Dermis microvascular lymphatic vessel endothelial cell (primary cell): ENCODE measurements around the gene COQ2. TPM values are rescaled to one million over a fixed set of nuclear protein-coding genes. Genes with fewer than 3 reads are reported as not detected.
"Not testable (repeated sequence)": the region's sequence is repeated elsewhere in the genome, so short reads cannot be mapped to it uniquely, and the experiment has no call there.

Experiments
- DNase-seq, 2 donors: peaks; one replicate each; pipeline versions ENCODE4 v3.0.0 to v3.0.0-alpha.2; 2010; ENCODE audit warnings: low read depth in 2 of 2
- total RNA-seq: library from RNA; depleted of rRNA; stranded (reverse); fragments of >200 nt; gene quantifications from 2 replicates; pipeline ENCODE4 v1.2.1, GENCODE V29; 2014

Gene COQ2
- total RNA-seq, 1 donor from 2014 or later: 20.3 TPM

DNA sequence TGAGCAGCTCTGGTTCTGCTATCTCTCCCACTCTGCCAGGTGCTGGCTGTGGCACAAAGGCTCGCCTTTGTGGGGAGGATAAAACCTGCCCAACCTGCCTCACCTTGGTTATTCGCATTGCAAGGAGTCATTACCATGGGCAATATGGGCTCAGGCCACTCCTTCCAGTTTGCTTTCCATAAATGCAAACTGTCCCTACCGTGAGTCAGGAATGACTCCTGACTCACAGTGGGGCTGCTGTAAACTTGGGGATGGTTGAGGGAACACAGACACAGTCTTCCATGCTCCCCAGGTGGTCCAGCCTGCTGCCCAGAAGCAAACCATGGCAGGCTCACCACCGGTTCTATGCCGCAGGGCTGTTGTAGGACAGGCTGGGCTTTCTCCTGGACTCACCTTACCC lies 36.1 kb downstream of the COQ2 start:
- no peak for DNase-seq

DNA sequence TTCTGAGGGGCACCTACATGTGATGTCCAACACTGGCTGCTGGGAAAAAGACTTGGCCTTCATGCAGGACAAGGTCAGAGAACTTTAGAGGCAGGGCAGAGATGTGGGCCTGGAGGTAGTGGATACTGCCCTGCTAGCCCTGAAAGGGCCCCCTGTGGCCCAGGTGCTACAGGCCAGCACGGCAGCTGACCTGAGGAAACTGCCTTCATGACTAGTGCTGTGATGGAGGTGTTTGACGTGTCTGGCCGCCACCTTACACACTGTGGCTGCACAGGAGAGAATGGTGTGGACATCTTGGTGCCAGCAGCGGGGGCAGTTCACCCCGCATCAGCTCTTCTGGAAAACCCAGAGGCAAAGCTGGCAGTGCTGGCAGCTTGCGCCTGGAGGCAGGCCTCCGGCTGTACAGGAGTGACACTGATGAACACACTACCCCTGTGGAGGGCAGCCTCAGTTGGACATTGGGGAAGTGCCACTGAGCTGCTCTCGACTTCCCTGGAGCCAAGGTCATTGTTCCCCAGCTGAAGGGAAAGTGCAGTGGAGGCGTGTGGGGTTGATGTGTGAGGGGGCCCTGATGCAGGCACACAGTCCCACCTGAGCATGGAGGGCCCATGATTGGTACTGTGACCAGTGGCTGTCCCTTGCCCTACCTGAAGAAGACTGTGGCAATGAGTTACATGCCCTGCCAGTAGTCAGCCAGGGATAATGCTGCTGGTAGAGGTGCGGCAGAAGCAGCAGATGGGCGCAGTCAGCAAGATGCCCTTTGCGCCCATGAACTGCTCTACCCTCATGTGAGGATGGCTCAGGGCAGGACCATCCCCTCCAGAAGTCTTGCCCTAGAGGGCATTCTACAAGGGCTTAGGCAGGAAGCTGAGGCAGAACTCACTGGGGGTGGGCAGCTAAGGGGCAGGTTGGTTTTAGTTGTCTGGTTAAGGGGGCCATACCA lies 36.9 kb downstream of the COQ2 start:
- DNase-seq: no peak

DNA sequence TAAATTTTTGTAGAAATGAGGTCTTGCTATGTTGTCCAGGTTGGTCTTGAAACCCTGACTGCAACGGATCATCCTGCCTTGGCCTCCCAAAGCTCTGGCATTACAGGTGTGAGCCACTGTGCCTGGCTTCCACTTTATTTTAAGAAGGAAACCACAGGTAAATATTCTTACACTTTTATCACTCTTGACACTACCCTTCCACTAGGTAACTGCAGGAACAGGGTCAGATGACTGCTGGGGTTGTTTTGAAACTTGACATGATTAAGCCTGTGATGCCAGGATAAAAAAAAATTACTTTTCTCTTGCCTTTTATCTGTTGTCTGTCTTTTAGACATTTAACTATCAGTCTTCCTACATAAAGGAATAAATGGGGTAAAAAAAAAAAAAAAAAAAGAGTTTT lies 43.5 kb downstream of the COQ2 start:
- DNase-seq: no peak

DNA sequence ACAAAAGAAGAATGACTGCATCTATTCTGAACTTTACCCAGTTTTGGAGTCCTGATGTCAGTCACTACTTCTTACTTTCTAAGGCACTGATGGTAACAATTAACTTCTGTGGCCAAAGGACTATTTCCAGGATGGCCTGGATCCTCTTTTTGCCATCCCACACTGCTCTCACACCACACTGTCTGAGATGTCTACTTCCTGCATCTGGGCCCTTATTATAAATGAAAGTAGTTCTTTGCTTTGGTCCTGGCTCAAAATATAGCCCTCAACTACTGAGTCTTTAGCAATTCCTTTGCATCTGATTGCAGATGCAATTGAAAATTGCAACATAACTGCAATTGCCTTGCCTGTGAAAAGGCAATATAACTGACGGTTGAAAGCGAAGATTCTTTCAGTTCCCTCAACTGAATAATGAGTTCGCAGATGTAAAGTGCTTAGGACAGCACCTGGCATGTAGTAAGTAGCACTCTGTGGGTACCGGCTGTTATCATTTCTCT lies 44.2 kb downstream of the COQ2 start:
- no peak for DNase-seq

DNA sequence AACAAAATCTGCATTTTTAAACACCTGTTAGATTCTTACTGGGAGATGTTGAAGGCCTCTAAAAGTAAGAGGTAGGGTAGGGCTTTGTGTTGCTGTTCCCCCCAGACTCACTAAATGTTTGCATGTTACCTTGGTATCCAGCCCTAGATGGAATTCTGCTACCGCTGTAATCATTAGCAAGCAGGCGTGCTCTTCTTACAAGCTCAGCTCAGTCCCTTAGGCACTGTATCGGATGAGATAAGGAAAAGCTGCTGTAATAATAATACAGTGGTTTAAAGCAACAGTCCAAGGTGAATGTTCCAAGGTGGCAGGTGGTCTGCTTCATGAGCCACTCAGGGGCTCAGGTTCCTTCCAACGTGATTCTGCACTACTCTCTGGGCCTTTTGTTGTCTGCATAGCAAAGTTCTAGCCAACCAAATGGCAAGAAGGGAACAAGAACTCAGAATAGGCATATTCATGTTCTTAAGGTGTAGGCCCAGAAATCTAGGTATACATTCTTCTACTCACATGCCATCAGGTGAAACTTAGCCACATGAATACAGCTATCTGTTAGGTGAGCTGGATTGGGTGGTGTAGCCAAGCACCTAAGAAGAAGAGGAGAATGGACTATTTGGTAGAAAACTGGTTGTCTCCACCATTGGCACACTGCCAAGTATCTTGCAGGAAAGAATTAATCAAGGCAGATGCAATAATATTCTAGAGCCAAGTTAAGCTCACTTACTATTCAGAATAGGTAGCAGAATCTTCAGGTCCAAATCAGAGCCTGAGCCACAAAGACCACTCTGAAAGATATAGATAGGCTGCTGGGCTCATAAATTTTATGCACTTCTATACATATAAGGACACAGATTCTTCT lies 46.0 kb downstream of the COQ2 start:
- no peak for DNase-seq

DNA sequence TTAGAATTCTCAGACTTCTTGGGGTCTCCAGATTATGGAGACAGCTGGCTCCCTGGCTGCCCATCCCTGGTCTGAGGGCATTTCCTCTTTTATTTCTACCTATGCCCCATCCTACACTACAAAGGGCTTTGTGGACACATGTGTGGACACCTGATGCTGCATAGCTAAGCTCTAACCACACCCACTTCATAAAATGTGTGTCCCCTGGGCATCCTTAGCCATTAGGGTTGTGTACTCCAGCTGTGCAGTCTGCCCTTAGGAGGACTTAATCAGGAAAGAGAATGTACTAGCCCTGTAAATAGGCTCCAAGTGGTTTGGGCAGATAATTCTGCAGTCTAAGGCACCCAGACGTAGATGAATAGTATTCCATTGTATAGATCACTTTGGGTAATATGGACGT lies 47.0 kb downstream of the COQ2 start:
- DNase-seq: no peak

DNA sequence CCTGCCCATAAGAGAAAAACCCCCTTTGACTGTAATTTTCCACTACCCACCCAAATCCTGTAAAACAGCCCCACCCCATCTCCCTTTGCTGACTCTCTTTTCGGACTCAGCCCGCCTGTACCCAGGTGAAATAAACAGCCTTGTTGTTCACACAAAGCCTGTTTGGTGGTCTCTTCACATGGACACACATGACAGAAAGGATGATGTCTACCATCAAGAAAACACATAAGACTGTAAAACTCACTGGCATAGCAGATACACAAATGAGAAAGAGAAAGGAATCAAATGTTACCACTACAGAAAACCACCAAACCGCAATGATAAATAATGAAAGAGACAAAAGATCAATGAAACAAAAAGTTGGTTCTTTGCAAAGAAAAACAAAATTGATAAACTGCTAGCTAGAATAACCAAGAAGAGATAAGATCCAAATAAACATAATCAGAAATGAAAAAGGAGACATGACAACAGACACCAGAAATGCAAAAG lies 48.9 kb downstream of the COQ2 start:
- not testable (repeated sequence) for DNase-seq

DNA sequence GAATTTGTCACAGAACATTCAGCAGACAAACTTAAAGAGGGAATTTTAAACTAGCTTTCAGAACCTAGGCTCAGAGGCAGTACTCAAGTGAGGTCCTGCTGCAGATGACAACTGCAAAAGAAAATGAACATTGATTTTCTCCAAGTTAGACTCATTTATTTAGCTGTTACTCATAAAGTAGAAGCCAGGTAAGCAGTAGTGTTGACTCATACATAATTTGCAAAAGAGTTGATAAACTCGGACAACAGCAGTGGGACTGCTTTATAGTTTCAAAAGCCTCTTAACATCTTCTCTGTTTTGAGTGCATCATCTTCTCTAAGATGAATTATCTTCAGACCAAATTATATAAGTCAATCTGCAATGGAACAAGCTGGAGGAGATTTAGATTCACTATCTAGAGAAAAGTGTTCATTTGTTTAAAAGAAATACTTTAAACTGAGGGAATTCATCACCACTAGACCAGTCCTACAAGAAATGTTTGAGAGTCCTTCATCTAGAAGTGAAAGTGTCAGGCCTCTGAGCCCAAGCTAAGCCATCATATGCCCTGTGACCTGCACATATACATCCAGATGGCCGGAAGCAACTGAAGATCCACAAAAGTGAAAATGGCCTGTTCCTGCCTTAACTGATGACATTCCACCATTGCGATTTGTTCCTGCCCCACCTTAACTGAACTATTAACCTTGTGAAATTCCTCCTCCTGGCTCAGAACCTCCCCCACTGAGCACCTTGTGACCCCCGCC lies 49.5 kb downstream of the COQ2 start:
- DNase-seq: no peak

DNA sequence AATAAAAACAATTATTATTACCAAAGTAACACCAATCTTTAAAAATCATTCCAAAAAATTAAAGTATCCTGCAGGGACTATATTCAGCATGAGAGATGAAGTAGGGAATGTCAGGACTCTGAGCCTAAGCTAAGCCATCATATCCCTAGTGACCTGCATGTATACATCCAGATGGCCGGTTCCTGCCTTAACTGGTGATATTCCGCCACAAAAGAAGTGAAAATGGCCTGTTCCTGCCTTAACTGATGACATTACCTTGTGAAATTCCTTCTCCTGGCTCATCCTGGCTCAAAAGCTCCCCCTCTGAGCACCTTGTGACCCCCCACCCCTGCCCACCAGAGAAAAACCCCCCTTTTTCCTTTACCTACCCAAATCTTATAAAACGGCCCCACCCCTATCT lies 50.2 kb downstream of the COQ2 start:
- not testable (repeated sequence) for DNase-seq

DNA sequence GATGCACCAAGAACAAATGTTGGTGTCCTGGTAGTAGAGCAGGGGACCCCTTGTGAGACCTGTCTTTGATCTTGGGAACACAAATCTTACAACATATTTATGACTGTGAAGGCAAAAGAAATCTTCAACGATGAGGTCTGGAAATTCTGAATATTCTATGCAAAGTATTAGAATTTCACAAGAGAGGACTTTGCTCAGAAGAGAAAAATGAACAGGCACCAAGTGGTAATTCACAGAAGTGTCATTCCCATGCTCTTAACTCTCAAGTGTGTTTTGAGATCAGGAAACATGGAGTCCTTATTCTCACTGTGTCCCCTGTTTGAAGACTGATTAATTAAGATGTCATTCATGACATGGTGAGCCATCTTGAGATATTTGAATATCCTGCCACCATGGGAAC lies 52.5 kb downstream of the COQ2 start:
- no peak for DNase-seq

DNA sequence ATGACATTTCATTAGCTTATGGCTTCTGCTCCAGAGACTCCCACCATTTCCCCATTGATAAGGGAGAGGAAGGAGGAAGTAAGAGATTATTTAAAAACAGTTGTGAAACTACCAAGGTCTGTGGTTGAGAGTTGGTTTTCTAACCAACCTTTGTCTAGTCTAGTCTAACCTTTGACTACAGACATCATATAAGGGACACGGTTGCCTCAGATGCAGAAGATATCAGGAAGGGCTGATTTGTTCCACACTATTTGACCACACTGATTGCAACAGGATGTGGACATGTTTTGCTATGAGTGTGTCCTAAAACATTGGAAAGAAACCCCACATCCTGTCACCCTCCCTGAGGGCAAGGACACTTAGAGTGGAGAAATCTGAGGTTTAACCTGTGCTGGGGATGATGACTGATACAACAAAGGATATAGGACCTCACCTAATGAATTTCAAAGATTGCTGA lies 53.0 kb downstream of the COQ2 start:
- no peak for DNase-seq

DNA sequence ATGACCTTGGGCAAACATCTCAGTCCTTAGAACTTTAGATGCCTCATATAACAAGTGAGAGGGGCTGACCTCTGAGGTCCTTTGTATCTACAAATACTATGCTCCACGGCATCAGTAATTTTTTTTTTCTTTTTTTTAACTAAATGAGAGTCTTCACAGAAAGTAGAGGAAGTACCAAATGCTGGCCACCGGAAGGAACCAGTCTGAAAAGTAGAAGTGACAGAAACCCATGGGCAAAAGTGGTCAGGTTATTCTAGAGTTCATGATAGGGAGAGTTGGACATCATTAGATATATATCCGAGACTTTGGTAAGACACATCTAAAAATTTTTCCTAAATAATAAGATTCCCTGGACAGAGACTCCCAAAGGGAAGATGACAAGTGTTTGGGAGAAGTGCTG lies 53.7 kb downstream of the COQ2 start:
- DNase-seq: no peak

DNA sequence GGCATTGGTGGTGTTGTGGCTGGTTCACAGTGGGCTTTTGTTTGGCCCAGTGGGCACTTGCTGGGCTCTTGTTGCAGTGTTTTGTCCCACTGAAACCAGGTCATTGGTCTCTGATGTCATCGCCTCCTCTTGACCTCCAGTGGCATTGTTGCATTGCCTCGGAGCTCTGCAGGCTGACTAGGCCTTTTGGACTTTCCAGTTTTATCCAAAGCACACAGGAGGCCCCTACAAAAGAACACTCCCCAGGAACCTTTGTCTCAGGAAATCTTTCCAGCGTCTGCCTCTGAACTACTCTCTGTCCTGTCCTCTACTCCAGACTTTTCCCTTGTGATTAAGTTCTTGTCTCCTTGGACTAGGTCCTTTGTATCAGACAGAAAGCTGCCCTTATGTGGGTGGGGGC lies 54.8 kb downstream of the COQ2 start:
- no peak for DNase-seq

DNA sequence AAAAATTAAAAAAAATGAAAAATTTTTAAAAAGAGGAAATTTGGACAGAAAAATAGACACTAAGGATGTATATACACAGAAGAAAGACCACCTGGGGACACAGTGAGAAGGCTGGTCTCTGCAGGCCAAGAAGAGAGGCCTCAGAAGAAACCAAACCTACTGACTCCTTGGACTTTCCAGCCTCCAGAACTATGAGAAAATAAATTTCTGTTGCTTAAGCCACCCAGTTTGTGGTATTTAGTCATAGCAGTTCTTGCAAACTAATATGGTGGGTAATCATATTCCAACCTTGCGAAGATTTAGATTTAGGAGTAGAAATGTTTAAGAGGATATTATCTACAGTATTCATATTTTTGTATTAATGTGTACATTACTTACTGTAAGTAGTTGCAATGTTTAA lies 56.4 kb downstream of the COQ2 start:
- DNase-seq: no peak

DNA sequence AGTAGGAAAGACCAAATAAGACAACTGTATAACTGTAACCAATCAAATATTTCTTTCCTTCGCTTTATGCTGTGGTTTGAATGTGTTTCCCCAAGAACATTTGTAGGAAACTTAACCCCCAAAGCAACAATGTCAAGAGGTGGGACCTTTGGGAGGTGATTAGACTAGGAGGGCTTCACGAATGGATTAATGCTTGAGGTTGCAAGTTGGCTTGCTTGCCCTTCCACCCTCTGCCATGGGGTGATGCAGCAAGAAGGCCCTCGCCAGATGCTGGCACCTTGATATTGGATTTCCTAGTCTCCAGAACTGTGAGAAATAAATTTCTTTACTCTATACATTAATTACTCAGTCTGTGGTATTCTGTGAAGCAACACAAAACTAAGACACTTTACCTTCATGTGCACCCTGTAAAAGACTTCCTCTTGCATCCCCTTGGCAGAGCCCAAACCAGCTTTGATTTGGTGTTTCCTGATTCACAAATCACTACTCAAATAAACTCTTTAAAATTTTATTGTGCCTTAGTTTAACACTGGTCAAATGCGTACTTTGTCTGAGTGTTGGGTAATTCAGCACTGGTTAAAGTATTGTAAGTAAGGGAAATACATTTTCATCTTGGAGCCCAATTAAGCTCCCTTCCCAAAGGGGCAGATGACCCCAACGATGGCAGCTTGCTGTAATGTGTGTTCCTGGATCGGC lies 59.9 kb downstream of the COQ2 start:
- DNase-seq: no peak

DNA sequence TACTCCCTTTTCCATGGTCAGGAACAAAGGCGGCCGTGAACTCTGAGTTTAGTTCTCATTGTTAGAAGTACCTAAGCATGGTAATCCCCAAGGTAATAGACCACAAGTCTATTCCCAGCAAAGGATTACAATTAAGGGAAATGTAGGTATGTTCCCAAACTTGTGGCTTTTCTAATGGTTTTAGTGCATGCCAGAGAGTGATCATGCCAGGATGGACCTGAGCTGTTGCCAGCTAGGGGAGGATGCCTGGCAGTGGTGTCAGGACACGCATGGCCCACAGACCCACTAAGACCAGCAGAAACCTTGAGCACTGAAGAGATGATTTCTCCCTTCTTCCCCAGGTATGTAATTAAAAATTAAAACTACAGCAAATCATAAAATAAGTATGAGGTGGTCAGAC lies 60.8 kb downstream of the COQ2 start:
- no peak for DNase-seq

DNA sequence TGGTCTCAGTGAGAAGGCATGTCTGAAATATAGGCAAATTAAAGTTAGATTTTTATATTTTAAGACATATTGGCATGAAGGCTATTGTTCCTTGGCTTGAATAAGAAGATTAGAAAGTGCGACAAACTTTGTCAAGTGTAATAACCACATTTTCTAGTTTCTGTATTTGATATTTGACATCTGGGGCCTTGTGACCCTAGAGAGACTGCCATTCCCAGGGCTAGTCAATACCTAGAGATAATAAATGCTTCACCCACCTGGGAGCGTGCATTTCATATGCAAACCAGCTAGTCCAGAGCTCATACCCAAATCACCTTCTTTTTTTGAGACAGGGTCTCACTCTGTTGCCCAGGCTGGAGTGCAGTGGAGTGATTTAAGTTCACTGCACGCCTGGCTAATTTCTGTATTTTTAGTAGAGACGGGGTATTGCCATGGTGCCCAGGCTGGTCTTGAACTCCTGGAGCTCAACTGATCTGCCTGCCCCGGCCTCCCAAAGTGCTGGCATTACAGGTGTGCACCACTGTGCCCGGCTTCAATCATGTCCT lies 62.6 kb downstream of the COQ2 start:
- DNase-seq: no peak

DNA sequence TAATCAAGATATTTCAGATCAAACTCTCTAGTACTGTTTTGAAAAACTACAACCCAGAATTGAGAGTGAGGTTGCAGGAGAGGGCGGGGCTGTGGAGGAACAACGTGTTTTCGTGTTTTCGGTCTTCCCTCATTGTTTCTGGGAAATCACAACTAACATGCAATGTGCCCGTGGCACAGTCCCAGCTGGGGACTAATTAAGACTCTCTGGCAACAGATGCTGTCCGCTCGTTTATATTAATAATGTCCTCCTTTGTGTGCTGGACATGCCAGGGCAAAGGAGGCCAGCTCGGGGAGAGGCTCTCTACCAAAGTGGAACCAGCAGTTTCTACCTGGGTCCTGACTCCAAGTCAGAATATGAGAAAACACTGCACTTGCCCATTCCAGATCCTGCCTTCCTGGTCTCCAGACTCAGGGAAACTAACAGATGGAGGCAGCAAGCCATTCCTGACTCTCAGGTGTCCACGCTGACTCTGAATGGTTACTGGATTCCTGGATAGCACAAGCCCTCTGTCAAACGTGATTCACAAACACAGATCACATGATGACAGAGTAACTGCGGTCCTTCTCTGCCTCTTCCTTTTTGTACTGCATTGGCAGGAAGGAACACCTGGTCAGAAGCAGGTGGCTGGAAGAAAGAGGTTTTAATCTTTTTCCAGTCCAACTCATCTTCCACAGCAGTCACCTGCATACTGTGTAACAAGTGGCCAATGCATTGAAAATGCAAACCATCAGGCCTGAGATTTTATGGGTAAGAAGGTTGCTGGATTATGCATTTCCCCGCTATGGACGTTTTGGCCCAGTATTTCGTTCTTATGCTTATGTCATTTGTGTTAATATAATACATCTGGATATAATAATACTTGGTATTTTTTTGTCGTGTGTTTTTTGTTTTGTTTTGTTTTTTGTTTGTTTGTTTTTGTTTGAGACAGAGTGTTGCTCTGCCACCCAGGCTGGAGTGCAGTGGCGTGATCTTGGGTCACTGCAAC lies 65.0 kb downstream of the COQ2 start:
- DNase-seq: peak in 1 of 2 donors; percentile 1
